IPS-20b (cell line): Measurements from ENCODE around the gene HSFX1.

Source experiments
- H3K27ac ChIP-seq: one replicate; pipeline ENCODE4 v1.5.1; 2013; ENCODE audit warnings: low read length
- H3K27me3 ChIP-seq: 2 replicates; pipeline ENCODE4 v1.6.1; 2013; ENCODE audit warnings: mild to moderate bottlenecking, low read length, inconsistent platforms; ENCODE audit not compliant: insufficient read depth
- H3K36me3 ChIP-seq: 2 replicates; pipeline ENCODE4 v1.6.1; 2013; ENCODE audit warnings: low read depth, mild to moderate bottlenecking, inconsistent platforms, low read length, moderate library complexity; ENCODE audit not compliant: insufficient read depth
- H3K4me1 ChIP-seq: 2 replicates; pipeline ENCODE4 v1.6.1; 2013; ENCODE audit warnings: mild to moderate bottlenecking, control low read depth, inconsistent platforms, low read length, moderate library complexity; ENCODE audit not compliant: insufficient read depth
- H3K4me3 ChIP-seq: 2 replicates; pipeline ENCODE4 v1.5.1; 2013; ENCODE audit warnings: mild to moderate bottlenecking, low read length, inconsistent platforms
- H3K9ac ChIP-seq: 2 replicates; pipeline ENCODE4 v1.6.1; 2013; ENCODE audit warnings: low read depth, mild to moderate bottlenecking, inconsistent platforms, low read length, moderate library complexity
- H3K9me3 ChIP-seq: 2 replicates; pipeline ENCODE4 v1.6.1; 2013; ENCODE audit warnings: mild to moderate bottlenecking, low read depth, low read length, inconsistent platforms; ENCODE audit not compliant: insufficient read depth

HSFX1 gene

GRCh38 chrX:149825424-149825823, 51.6 kb downstream of the HSFX1 start:
- peaks cover 28% of the 10 kb centered on the region for H3K4me1 ChIP-seq
- no peaks in the 10 kb centered on the region for H3K9me3 ChIP-seq
- no peak overlapping the region for H3K27ac ChIP-seq
- H3K27me3 ChIP-seq: no peaks in the 10 kb centered on the region
- no peak overlapping the region for H3K9ac ChIP-seq
- no peak overlapping the region for H3K4me3 ChIP-seq
- no peaks in the 10 kb centered on the region for H3K36me3 ChIP-seq
